IPS-20b (cell line): Measurements from ENCODE around the gene CNGA3.
"Not testable (repeated sequence)": the region's sequence is repeated elsewhere in the genome, so short reads cannot be mapped to it uniquely, and the experiment has no call there.

ENCODE experiments used
- H3K27ac ChIP-seq: one replicate; pipeline ENCODE4 v1.5.1; 2013; ENCODE audit warnings: low read length
- H3K27me3 ChIP-seq: 2 replicates; pipeline ENCODE4 v1.6.1; 2013; ENCODE audit warnings: mild to moderate bottlenecking, low read length, inconsistent platforms; ENCODE audit not compliant: insufficient read depth
- H3K36me3 ChIP-seq: 2 replicates; pipeline ENCODE4 v1.6.1; 2013; ENCODE audit warnings: low read depth, mild to moderate bottlenecking, inconsistent platforms, low read length, moderate library complexity; ENCODE audit not compliant: insufficient read depth
- H3K4me1 ChIP-seq: 2 replicates; pipeline ENCODE4 v1.6.1; 2013; ENCODE audit warnings: mild to moderate bottlenecking, control low read depth, inconsistent platforms, low read length, moderate library complexity; ENCODE audit not compliant: insufficient read depth
- H3K4me3 ChIP-seq: 2 replicates; pipeline ENCODE4 v1.5.1; 2013; ENCODE audit warnings: mild to moderate bottlenecking, low read length, inconsistent platforms
- H3K9ac ChIP-seq: 2 replicates; pipeline ENCODE4 v1.6.1; 2013; ENCODE audit warnings: low read depth, mild to moderate bottlenecking, inconsistent platforms, low read length, moderate library complexity
- H3K9me3 ChIP-seq: 2 replicates; pipeline ENCODE4 v1.6.1; 2013; ENCODE audit warnings: mild to moderate bottlenecking, low read depth, low read length, inconsistent platforms; ENCODE audit not compliant: insufficient read depth

The CNGA3 gene

DNA sequence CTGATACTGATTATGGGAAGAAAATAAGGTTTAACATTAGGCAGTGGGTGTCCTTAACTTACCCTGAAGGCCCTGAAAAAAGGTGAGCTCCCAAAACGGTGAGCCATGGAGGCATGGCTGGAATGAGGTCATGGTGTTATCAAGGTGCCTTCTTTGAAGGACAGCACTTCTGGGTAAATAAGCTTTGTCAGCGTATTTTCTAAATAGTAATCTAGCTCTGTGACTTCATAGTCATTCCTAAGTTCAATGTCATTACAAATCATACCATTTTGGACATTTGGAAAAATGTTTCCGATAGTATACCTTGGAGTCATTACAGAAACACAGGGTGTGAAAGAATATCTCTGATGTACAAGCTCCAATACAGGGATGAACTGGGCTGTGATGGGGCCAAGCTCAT, 35.2 kb upstream of the CNGA3 start:
- H3K27me3 ChIP-seq, result no peaks in the 10 kb centered on the region
- no peaks in the 10 kb centered on the region for H3K4me1 ChIP-seq
- no peak overlapping the region for H3K27ac ChIP-seq
- no peaks in the 10 kb centered on the region for H3K9me3 ChIP-seq
- H3K36me3 ChIP-seq, result no peaks in the 10 kb centered on the region
- H3K9ac ChIP-seq, result no peak overlapping the region
- H3K4me3 ChIP-seq, result no peak overlapping the region

DNA sequence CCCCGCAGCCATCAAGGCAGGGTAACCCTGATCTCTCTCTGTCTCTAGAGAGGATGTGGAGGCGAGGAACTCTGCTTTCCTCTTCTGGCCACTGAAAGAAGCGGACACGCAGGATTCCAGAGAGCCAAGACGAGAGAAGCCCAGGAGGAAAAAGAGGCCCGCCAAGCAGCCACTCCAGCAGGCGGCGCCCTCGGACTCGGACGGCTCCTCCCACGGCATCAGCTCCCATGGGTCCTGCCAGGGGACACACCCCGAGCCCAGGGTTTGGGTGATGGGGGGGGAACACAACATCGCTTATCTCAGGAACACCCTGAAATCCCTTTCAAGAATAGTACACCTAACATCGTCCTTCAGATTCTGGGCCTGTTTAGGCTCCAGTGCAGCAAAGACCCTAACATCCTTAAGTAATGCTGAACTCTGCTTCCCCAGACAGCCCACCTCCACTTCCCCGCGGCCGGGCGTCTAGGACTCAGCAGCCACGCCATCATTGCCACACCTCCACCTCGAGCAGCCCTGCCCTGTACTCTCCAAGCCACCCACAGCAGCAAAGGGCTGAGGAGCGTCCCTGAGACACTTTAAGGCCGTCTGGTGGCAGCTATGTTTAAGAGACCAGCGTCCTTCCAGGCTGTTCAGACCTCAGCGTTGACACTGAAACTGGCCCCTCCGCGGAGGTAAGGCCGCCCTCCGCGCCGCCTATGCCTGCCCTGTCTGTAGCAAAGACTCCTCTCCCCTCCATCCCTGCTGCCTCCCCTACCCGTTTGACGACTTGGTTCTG, 34.3 kb upstream of the CNGA3 start:
- no peaks in the 10 kb centered on the region for H3K9me3 ChIP-seq
- H3K27ac ChIP-seq, result no peak overlapping the region
- no peaks in the 10 kb centered on the region for H3K36me3 ChIP-seq
- no peak overlapping the region for H3K9ac ChIP-seq
- peaks cover under 1% of the 10 kb centered on the region; the same call in 1 of the 2 replicates for H3K4me1 ChIP-seq
- H3K4me3 ChIP-seq, result no peak overlapping the region
- no peaks in the 10 kb centered on the region for H3K27me3 ChIP-seq

DNA sequence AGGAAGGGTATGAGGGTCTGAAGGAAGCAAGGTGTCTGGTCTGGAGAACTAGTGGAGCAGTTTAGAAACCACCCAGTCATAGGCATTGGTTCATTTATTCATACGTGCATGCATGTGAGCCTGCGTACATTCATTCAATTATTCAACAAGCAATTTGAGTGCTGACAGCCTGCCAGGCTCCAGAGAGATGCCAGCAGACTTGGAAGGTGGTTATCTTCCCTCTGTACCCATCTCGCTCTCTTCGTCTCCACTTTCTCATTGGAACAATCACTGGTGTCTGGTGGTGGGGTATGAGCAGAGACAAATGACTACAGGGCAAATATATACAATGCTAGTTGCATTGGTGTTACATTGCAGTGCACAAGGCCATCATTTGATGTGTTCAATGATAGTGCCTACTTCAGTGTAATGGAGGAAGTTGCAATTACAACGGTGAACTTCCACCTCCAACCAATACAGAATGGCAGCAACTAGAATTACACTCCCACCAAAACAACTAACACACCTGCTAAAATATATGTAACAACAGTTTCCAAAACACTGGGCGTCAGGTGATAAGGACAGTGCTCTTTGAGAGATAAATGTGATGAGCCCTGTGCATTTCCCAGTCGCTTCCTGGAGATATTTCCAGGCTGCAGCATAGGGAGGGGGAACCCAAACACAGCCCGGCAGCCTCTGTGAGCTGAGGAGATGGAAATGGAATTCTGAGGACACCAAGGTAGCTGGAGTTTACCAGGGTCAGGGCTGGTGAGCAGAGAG, 32.6 kb upstream of the CNGA3 start:
- no peak overlapping the region for H3K27ac ChIP-seq
- no peak overlapping the region for H3K4me3 ChIP-seq
- H3K27me3 ChIP-seq, result no peaks in the 10 kb centered on the region
- peaks cover 4% of the 10 kb centered on the region; the same call in 1 of the 2 replicates for H3K4me1 ChIP-seq
- no peak overlapping the region for H3K9ac ChIP-seq
- H3K36me3 ChIP-seq, result no peaks in the 10 kb centered on the region
- H3K9me3 ChIP-seq, result peaks cover 4% of the 10 kb centered on the region; the same call in 1 of the 2 replicates

DNA sequence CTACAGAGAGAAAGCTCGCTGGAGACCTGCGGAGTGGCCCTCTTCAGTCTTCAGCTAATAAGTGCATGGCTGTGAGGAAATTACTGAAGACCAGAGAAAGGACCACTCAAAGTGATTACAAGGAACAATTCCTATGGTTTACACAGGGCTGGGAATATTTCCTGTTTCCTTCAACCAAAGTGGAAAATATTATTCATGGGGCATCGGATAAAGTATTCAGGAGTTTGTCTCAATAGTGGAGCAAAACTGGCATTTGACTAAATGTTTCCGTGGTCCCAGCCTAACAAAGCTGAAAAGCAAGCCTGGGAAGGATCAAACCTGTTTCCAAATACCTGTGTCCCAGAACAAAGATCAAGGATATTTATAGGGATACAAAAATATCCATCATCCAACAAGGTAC, 32.0 kb upstream of the CNGA3 start:
- H3K4me3 ChIP-seq, result no peak overlapping the region
- no peaks in the 10 kb centered on the region for H3K27me3 ChIP-seq
- H3K9ac ChIP-seq, result no peak overlapping the region
- no peaks in the 10 kb centered on the region for H3K36me3 ChIP-seq
- H3K4me1 ChIP-seq, result peaks cover 4% of the 10 kb centered on the region; the same call in 1 of the 2 replicates
- no peak overlapping the region for H3K27ac ChIP-seq
- peaks cover 9% of the 10 kb centered on the region for H3K9me3 ChIP-seq

DNA sequence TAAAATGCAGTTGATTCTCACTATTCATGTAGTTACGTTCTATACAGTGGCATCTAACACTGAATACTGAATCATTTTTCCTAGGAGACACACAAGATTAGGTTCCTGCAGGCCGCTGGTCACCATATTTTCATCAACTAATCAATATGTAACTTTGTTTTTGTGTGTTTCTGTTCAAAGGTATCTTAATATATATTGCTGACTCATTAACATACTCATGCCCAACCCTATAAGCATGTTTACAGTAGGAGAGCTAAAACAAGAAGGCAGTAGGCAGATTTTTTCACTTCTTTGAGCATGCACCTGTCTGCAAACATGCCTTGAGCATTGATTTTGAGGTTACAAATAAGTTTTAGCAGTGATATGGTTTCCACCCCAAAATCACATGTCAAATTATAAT, 30.3 kb upstream of the CNGA3 start:
- H3K9ac ChIP-seq, result no peak overlapping the region
- no peak overlapping the region for H3K27ac ChIP-seq
- H3K27me3 ChIP-seq, result no peaks in the 10 kb centered on the region
- peaks cover 25% of the 10 kb centered on the region for H3K9me3 ChIP-seq
- no peak overlapping the region for H3K4me3 ChIP-seq
- no peaks in the 10 kb centered on the region for H3K36me3 ChIP-seq
- peaks cover 4% of the 10 kb centered on the region; the same call in 1 of the 2 replicates for H3K4me1 ChIP-seq

DNA sequence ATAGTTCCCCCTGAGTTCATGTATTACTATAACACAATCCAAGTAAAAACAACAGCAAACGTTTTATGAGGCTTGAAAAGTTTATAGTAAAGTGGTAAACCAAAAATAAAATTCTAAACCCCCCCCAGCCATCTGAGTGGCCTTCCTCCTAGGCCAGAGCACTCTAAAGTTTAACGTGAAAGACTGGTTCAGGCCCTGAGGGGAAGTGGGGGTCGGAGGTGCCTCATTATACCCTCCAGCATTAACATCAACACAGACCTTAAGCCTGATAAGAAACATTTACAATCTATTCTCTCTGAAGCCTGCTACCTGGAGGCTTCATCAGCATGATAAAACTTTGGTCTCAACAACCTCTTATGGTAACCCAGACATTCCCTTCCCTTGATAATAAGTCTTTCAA, 29.0 kb upstream of the CNGA3 start:
- H3K9me3 ChIP-seq, result peaks cover 37% of the 10 kb centered on the region
- H3K27me3 ChIP-seq, result no peaks in the 10 kb centered on the region
- H3K4me3 ChIP-seq, result 0 out of 2 replicates have a peak overlapping the region, but pooled peaks have one; percentile 22
- no peak overlapping the region for H3K9ac ChIP-seq
- peaks cover 4% of the 10 kb centered on the region; the same call in 1 of the 2 replicates for H3K4me1 ChIP-seq
- H3K27ac ChIP-seq, result no peak overlapping the region
- H3K36me3 ChIP-seq, result no peaks in the 10 kb centered on the region

DNA sequence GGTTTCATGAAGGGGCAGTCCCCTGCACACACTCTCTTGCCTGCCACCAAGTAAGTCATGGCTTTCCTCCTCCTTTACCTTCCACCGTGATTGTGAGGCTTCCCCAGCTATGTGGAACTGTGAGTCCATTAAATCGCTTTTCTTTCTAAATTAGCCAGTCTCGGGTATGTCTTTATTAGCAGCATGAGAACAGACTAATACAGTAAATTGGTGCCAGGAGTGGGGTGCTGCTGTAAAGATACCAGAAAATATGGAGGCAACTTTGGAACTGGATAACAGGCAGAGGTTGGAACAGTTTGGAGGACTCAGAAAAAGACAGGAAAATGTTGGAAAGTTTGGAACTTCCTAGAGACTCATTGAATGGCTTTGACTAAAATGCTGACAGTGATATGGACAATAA, 26.1 kb upstream of the CNGA3 start:
- H3K27ac ChIP-seq, H3K36me3 ChIP-seq, H3K27me3 ChIP-seq, H3K9ac ChIP-seq, H3K4me3 ChIP-seq, H3K4me1 ChIP-seq: not testable (repeated sequence)
- H3K9me3 ChIP-seq, result peaks cover 53% of the 10 kb centered on the region

DNA sequence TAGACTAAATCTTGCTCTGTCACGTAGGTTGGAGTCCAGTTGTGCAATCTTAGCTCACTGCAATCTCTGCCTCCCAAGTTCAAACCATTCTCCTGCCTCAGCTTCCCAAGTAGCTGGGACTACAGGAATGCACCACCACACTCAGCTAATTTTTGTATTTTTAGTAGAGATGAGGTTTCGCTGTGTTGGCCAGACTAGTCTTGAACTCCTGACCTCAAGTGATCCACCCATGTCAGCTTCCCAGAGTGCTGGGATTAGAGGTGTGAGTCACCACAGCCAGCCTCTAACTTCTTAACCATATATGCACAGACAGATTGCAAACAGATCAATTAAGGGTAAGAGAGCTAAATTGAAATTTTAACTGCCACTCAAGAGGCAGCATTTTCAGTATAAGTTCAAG, 22.1 kb upstream of the CNGA3 start:
- Histone ChIP-seq H3K9me3 (peaks cover 49% of the 10 kb centered on the region), H3K4me1 (no peaks in the 10 kb centered on the region)

DNA sequence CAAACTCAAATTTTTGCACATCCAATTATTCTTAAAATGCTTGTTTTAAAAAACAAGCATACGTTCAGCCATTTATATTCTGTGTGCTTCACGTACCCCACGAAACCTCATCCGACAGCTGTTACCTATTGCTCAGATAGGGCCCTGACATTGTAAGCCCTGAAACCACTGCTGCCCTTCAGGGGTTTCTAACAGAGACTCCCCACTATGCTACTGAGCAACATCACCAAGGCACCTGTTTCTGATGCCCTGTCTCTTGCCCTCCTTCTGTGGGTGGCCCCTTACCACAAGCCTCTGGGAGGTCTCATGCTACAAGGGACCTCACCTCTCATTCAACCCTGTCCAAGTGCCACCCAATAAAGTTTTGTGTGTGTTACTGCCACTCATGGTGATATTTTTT, 18.5 kb upstream of the CNGA3 start:
- no peaks in the 10 kb centered on the region for H3K27me3 ChIP-seq
- no peaks in the 10 kb centered on the region for H3K36me3 ChIP-seq
- no peaks in the 10 kb centered on the region for H3K4me1 ChIP-seq
- H3K27ac ChIP-seq, result no peak overlapping the region
- H3K4me3 ChIP-seq, result no peak overlapping the region
- H3K9ac ChIP-seq, result no peak overlapping the region
- H3K9me3 ChIP-seq, result peaks cover 20% of the 10 kb centered on the region

More for the DNA sequence above, 22.1 kb upstream of the CNGA3 start:
- no peak overlapping the region for H3K4me3 ChIP-seq
- no peak overlapping the region for H3K27ac ChIP-seq
- no peaks in the 10 kb centered on the region for H3K36me3 ChIP-seq
- no peaks in the 10 kb centered on the region for H3K27me3 ChIP-seq
- no peak overlapping the region for H3K9ac ChIP-seq

DNA sequence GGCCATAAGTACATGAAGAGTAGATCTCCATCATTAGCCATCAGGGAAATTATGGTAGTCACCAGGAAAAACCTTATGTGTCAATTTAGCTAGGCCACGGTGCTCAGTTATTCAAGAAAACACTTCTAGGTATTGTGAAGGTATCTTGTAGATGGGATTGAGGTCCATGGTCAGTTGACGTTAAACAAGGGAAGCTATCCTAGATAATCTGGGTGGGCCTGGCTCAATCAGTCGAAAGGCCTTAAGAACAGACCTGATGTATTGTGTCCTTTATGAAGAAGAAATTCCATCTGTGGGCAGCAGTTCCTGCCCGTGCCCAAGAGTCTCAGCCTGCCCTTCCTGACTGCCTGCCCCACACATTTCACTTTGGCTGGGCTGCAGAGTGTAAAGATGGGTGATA, 16.7 kb upstream of the CNGA3 start:
- peaks cover 8% of the 10 kb centered on the region for H3K9me3 ChIP-seq
- no peaks in the 10 kb centered on the region for H3K36me3 ChIP-seq
- peaks cover 13% of the 10 kb centered on the region for H3K4me1 ChIP-seq
- 0 out of 2 replicates have a peak, but pooled peaks cover 6% of the 10 kb centered on the region for H3K27me3 ChIP-seq
- no peak overlapping the region for H3K9ac ChIP-seq
- H3K27ac ChIP-seq, result no peak overlapping the region
- no peak overlapping the region for H3K4me3 ChIP-seq

DNA sequence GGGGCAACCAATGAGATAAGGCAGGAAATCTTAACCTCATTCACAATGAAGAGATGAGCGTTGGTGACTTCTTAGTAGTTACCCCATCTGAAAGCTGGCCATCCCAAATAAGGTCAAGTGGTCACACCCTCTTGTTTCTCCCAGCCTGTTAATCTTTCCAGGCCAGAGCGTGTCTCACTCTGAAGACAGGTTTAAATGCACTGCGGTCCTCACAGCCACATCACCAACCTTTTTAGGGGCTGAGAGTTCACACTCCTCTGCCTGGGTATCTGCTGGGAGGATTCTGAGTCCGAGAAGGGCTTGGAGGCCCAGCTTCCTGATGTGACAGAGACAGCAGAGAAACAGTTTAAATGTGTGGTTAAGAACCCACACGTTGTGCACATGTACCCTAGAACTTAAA, 13.3 kb upstream of the CNGA3 start:
- H3K4me3 ChIP-seq, result no peak overlapping the region
- H3K36me3 ChIP-seq, result no peaks in the 10 kb centered on the region
- H3K9me3 ChIP-seq, result peaks cover 8% of the 10 kb centered on the region
- peaks cover 24% of the 10 kb centered on the region for H3K27me3 ChIP-seq
- no peak overlapping the region for H3K9ac ChIP-seq
- no peak overlapping the region for H3K27ac ChIP-seq
- H3K4me1 ChIP-seq, result peaks cover 26% of the 10 kb centered on the region

DNA sequence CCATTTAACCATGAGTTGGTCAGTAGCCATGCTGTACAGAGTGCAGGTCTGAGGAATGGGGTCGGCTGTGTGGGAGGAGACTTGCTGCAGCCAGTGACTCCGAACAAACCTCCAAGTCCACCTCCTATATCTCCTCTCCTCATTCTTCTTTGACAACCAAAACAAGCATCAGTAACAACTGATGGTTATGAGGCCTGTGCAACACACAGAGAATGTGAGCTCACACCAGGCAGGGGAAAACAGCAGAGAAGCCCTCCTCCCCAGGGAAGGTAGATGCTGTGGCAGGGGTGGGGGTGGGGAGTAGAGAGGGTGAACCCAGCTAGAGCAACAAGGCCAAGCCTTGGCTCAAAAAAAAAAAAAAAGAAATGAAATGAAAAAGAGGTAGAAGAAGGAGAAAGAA, 12.3 kb upstream of the CNGA3 start:
- peak overlapping the region; percentile 28; the same call in 1 of the 2 replicates for H3K9ac ChIP-seq
- H3K9me3 ChIP-seq, result peaks cover 5% of the 10 kb centered on the region
- H3K4me3 ChIP-seq, result peak overlapping the region; percentile 51
- peaks cover 24% of the 10 kb centered on the region for H3K27me3 ChIP-seq
- H3K27ac ChIP-seq, result no peak overlapping the region
- no peaks in the 10 kb centered on the region for H3K36me3 ChIP-seq
- H3K4me1 ChIP-seq, result peaks cover 26% of the 10 kb centered on the region
